Medulla oblongata (tissue), 1 donor: ENCODE measurements around the gene ZNF33A.
"Not testable (repeated sequence)": the region's sequence is repeated elsewhere in the genome, so short reads cannot be mapped to it uniquely, and the experiment has no call there.

Source experiments
- DNase-seq: peaks from one replicate; pipeline ENCODE4 v3.0.0-alpha.2; 2015; ENCODE audit errors: extremely low spot score

Gene ZNF33A

GRCh38 chr10:38010119-38010903 lies at the start of gene ZNF33A:
Gene ZNF33A, plus strand, starts transcription at chr10:38010675. Its CDS starts 1,667 bp downstream, at chr10:38012342.
- DNase-seq = peak; percentile 93

- no peak for DNase-seq
Observed at GRCh38 chr10:37965006-37965405, 45.5 kb upstream of the ZNF33A start.

GRCh38 chr10:37972396-37972795 lies 38.1 kb upstream of the ZNF33A start:
- DNase-seq = no peak

DNA sequence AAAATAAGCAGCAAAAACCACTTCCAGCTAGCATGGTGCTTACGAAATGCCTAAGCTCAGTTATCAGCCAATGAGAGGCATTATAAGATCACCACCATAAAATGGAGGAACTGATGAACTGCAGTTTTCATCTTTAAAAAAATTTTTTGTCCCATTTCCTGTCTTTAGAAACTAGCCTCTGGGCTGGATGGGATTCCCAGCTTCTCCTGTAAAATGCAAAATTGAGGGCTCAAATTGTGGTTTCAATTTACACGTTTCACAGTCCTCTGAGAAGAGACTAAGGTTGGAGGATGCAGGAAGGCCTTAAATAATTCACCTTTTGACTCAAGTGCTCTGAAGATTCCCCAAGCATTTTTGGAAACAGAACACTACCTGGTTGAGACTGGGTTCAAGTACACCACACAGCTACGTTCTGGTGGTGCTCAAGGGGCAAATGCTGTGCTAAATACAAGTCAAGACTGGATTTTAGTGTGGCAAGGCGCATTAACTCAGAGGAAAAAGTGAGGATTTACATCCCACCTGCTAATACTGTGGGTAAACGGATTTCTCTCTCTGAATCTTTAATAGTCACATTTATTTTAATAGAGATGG lies 35.0 kb upstream of the ZNF33A start:
- peak; percentile 35 for DNase-seq

DNA sequence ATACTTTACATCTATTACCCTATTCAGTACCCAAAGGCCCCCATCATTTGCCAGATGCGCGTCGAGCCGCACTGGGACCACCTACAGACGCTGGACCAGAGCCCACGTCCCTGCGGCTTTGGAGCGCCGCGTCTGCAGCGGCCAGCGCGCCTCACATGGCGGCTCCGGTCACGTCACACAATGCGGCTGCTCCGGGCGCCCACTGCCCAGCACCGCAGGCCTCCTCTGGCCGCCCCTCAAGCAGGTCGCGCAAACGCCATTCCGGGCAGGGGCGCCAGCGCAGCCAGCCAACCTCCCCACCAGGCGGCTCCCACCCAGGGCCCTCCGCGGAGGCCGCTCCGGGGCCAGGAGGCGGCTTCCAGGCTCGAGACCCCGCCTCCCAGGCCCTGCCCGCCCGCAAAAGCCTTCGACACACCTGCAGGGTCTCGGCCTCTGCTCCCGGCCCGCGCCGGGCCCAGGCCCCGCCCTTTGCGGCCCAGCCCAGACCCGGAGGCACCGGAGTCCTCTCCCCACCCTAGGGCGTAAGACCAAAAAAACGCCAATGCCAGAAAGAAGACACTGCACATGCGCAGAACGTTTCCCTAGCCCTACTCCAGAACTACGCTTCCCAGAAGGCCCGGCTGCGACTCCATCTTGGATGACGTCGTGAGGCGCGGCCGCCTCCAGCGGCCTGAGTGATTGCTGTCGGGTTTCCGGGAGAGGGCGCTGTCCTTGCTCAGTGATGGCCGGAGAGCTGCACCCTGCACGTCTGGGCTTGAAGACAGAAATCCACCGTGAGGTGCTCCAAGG lies 34.2 kb upstream of the ZNF33A start, which contains the start of gene ZNF25:
TSS of gene ZNF25 (minus strand) at position 557 of the 789 bp plus-strand sequence. CDS start 4,925 bp downstream, outside the sequence.
- peak; percentile 99 for DNase-seq

DNA sequence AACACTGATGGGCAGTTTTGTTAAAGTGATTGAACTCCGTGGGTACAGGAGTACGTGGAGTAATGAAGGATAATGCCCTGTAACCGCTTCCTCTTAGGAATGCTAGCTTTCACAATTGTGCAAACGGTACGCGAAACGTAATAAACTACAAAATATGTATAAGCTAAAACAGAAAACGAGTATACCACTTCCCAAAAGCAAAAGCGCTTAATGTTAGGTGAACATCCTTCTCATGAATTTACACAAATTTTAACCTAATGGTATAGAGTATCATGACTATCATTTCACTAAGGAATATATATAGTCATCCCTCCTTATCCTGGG lies 33.6 kb upstream of the ZNF33A start:
- no peak for DNase-seq

DNA sequence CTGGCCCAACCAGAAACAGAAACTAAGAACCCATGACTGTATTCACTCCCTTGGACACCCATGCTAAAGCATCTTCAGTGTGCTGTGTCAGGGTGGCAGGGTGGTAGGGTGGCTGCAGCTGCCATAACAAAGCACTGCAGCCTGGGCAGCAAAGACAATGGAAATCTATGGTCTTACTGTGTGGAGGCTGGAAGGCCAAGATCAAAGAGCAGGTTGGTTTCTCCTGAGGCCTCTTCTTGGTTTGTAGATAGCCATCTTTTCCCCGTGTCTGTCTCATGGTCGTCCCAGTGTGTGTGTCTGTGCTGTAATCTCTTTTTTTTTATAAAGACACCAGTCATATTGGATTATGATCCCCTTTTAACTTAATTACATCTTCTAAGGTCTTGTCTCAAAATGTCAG lies 18.8 kb upstream of the ZNF33A start:
- no peak for DNase-seq

- no peak for DNase-seq
Observed at GRCh38 chr10:37992083-37992482, 18.4 kb upstream of the ZNF33A start.

DNA sequence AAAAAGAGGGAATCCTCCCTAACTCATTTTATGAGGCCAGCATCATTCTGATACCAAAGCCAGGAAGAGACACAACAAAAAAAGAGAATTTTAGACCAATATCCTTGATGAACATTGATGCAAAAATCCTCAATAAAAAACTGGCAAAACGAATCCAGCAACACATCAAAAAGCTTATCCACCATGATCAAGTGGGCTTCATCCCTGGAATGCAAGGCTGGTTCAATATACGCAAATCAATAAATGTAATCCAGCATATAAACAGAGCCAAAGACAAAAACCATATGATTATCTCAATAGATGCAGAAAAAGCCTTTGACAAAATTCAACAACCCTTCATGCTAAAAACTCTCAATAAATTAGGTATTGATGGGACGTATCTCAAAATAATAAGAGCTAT lies 11.6 kb upstream of the ZNF33A start:
- not testable (repeated sequence) for DNase-seq

GRCh38 chr10:38000474-38000873 lies 10.0 kb upstream of the ZNF33A start:
- not testable (repeated sequence) for DNase-seq

- no peak for DNase-seq
Observed at GRCh38 chr10:38003026-38003425, 7.4 kb upstream of the ZNF33A start.

DNA sequence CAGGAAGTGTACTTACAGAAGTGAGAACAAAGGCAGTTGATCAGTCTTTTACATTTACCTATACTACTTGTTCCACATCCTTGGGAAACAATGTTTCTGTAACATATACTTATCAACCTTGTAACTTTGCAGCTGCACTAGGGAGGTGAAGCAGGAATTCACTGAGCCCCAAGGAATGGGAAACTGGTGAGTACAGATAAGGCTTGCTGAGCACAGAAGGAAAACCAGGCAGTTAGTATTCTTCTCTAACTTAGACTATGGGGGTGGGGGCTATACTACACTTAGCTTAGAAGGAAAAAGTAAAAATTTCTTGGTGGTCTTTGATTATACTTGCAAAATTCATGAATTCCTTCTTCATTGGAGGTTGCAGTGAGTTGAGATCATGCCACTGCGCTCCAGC lies 6.9 kb upstream of the ZNF33A start:
- no peak for DNase-seq

DNA sequence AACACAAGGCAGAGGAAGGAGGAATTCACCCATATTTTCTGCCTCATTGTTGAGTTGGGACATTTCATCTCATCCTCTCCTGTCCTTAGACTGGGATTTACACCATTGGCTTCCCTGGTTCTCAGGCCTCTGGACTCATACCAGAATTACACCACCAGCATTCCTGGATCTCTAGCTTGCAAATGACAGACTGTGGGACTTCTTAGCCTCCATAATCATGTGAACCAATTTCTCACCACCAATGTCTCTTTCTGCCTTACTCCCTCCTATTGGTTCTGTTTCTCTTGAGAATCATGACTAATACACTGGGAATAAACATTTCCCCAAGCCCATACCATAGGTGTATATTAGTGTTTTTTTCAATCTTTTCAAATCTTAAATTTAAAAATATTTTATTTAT lies 2.9 kb upstream of the ZNF33A start:
- no peak for DNase-seq

DNA sequence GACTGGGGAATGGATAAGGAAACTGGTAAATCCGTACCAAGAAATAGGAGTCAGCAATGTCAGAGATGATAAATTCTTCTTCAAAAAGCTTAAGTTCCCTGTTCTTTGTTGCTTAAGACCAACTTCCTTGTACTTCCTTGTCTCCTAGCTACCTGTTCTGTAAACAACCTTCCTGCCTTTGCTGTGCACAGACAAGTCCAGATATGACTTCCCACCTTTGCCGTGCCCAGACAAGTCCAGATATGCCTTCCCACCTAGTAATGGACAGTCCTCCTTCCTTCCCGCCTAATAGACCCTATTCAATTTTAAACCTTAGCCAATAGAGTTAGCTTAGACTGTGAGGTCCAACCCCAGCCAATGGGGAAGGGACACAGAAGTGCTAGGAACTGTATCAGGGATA lies 2.5 kb upstream of the ZNF33A start:
- DNase-seq = no peak

DNA sequence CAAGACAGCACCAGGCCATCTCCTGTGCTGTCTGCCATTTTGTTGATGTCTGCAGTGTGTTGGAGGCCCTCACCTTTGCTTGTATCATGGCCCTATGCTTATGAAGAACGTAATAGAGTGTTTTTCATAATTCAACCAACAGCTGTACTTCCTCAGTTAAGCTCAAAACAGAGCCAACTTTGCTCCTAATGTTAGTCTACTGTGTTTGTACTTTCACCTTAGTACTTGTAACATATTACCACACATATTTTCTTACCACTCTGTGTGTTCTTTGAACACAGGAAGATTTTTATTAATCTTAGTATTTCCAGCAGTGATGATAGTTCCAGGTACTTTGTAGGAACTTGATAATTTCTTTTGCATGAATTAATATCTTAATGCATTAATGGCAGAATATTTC lies 5.9 kb downstream of the ZNF33A start:
- DNase-seq = no peak

- DNase-seq = not testable (repeated sequence)
Observed at GRCh38 chr10:38019124-38019523, 8.6 kb downstream of the ZNF33A start.

DNA sequence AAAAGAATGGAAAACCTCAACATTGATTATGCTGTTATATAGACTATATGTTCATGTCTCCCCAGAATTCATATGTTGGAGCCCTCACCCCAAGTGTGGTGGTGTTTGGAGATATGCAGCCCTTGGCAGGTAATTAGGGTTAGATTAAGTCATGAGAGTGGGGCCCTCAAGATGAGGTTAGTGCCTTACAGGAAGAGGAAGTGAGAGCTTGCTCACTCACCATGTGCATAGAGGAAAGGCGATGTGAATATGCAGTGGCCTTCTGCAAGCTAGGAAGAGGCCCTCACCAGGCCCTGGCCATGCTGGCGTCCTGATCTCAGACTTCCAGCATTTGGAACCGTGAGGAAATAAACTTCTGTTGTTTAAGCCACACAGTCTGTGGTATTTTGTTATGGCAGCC lies 14.8 kb downstream of the ZNF33A start:
- DNase-seq = no peak

DNA sequence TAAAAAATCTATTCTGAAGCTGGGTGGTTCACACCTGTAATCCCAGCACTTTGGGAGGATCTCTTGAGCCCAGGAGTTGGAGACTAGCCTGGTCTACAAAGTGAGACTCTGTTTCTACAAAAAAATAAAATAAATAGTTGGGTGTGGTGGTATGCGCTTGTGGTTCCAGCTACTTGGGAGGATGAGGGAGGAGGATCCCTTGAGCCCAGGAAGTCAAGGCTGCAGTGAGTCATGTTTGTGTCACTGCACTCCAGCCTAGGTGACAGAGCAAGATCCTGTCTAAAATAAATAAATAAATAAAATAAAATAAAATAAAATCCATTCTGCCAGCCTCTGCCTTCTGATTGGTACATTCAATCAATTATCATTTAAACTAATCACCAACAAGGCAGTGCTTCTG lies 17.5 kb downstream of the ZNF33A start:
- no peak for DNase-seq

DNA sequence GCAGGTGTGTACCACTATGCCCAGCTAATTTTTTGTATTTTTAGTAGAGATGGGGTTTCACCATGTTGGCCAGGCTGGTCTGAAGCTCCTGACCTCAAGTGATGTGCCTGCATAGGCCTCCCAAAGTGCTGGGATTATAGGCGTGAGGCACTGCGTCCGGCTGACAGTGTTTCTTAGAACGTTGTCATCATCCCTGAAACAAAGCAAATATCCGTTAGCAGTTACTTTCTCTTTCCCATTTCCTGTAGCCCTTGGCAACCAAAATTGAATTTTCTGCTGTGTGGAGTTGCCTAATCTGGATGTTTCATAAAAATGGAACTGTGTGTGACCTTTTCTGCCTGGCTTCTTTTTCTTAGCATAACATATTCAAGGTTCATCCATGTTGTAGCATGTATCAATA lies 22.4 kb downstream of the ZNF33A start:
- DNase-seq = no peak

GRCh38 chr10:38038107-38038931 lies 27.8 kb downstream of the ZNF33A start:
- no peak for DNase-seq

- no peak for DNase-seq
Observed at GRCh38 chr10:38038932-38039245, 28.4 kb downstream of the ZNF33A start.

GRCh38 chr10:38043516-38043915 lies 33.0 kb downstream of the ZNF33A start:
- DNase-seq = no peak
